SK-N-MC (cell line): ENCODE results near the gene PARD3.

Experiments
- EZH2 ChIP-seq: fragments of 200-600 bp; sonication (generic); IDR thresholded peaks from one replicate; pipeline ENCODE4 v1.6.1; 2017; ENCODE audit warnings: antibody characterized with exemption
- FOXP2 ChIP-seq: optimal IDR thresholded peaks from 2 replicates; pipeline ENCODE3; 2011; ENCODE audit warnings: mild to moderate bottlenecking, moderate library complexity; ENCODE audit not compliant: insufficient read depth; ENCODE audit errors: extremely low read length, control extremely low read depth
- POLR2AphosphoS5 ChIP-seq: IDR thresholded peaks from 2 replicates; pipeline ENCODE4 v1.6.1; 2012; ENCODE audit warnings: mild to moderate bottlenecking, low read depth, low read length, borderline replicate concordance

- TF ChIP-seq POLR2AphosphoS5 (no peak), EZH2 (no peak), FOXP2 (no peak)
These were observed 238.3 kb downstream of the PARD3 start for GRCh38 chr10:34576797-34577196.
